Left renal pelvis (tissue), 4 donors: ENCODE measurements around the gene GPR160. TPM values are rescaled to one million over a fixed set of nuclear protein-coding genes. Genes with fewer than 3 reads are reported as not detected.

Experiments used
- DNase-seq, 4 donors: peaks; one replicate each; pipeline ENCODE4 v3.0.0-alpha.2; 2013; ENCODE audit warnings: low read depth in 4 of 4, low spot score in 3 of 4
- polyA plus RNA-seq, 4 donors: library from polyadenylated mRNA; unstranded; fragments of 120-200 nt; gene quantifications; one replicate each; pipeline ENCODE4 v1.2.1, GENCODE V29; 2013; ENCODE audit not compliant: insufficient read length in 4 of 4

GPR160 gene
- polyA plus RNA-seq, 4 donors, result 2.9 to 45.7 (median 40.6) TPM

GRCh38 chr3:170024581-170024980, 13.2 kb upstream of the GPR160 start:
- DNase-seq, result no peak

- no peak for DNase-seq
Measured at GRCh38 chr3:170027233-170028102, 10.3 kb upstream of the GPR160 start.

GRCh38 chr3:170033489-170033888, 4.3 kb upstream of the GPR160 start:
- DNase-seq, result no peak

- DNase-seq, result no peak
Measured at GRCh38 chr3:170038434-170039110, 777 bp downstream of the GPR160 start.

DNA sequence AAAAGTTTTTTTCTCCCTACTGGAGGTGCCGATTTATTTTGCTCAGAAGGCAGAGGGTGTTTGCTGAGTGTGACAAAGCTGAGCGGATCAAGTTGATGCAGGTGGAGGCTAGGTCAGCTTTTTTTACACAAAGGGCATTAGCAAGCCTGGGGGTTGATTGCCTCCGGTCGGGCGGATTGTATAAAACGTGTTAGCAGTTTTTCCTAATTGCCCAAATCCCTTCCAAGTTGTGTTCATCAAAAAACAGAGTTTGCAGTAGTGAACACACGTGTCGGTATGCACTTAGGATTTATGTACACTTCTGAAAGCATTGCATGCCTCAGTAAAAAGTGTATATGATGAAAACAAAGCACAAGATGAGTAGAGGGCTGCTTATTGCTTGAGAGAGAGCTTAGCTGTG, 2.6 kb downstream of the GPR160 start:
- DNase-seq, result no peak

DNA sequence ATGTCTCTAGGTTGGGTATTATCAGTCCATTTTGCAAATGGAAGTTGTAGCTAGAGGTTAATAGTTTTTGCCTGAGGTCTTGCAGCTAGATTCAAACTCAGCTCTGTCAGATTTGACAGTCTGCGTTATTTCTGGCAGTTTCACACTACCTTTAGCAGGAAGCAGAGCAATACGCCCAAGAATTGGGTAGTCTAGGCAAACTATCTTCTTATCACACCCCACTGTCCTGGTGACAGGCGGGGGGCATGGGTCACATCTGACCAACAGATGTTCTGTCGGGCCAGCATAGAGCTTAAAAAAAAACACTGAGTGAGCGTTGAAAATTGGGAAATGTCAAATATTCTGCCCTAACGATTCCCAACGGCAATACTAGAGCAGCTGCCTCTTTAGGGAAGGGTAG, 5.7 kb downstream of the GPR160 start:
- no peak for DNase-seq

DNA sequence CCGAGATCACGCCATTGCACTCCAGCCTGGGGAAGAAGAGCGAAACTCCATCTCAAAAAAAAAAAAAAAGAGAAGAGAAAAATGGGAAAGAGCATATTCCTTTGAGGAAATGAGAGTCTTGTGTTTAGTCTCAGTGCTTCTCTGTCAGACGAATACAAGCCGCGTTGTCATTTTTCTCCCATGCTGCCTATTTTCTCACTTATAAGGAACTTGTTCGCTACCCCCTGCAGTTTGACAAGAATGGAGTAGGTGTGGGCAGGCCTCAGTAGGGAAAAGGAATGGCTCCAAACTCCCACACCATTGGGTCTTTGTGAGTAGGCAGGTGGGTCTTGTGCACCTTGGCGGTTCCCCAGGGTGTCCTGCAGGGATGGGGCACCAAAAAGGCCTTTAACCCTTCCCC, 6.5 kb downstream of the GPR160 start:
- no peak for DNase-seq

DNA sequence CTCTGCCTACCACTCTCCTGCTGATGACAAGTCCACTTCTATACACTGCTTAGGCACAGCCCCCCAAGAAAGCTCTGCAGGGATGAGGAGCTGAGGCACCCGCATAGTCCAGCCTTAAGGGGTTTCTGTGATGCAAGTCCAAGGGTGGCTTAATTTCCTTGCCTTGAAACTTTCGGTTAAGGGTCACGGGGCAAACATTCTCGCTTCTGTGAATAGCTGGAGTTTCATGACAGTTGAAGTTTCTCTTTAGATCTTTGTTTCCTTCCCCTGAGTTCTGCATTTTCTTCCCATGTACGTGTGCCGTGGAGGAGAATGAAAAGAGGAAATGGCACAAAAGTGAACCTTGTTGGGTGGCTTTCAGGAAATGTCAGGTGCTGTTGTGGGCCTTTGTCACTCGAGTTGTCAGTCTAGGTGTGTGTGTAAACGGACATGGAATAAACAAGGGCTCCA, 7.0 kb downstream of the GPR160 start:
- DNase-seq, result no peak

GRCh38 chr3:170046269-170047132, 8.7 kb downstream of the GPR160 start:
- no peak for DNase-seq

- DNase-seq, result no peak
Measured at GRCh38 chr3:170047133-170047404, 9.3 kb downstream of the GPR160 start.

GRCh38 chr3:170049146-170050000, 11.6 kb downstream of the GPR160 start:
- DNase-seq, result no peak

DNA sequence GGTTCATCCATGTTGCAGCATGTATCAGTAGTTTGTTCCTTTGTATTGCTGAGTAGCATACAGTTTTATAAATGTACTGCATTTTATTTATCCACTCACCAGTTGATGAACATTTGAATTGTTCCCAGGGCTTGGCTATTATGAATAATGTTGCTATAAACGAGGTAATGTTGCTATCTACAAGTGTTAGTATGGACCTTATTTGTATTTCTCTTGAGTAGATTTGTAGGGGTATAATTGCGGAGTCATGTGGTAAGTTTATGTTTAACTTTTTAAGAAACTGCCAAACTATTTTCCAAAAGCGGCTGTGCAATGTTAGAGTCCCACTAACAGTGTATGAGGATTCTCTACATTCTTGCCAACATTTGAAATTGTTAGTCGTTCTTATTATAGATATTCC, 13.0 kb downstream of the GPR160 start:
- no peak for DNase-seq

DNA sequence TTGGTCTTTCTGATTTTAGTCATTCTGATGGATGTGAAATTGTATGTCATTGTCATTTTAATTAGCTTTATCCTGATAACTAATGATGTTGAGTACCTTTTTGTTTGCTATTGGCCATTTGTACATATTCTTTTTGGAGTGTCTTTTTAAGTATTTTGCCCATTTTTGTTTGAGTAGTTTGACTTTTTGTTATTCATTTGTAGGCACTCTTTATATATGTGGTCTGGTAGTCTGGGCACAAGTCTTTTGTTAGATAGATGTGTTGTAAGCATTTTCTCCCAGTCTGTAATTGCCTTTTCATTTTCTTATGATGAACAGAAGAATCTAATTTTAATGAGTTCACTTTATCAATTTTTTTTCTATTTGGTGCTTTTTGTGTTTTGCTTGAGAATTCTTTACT, 14.6 kb downstream of the GPR160 start:
- no peak for DNase-seq

DNA sequence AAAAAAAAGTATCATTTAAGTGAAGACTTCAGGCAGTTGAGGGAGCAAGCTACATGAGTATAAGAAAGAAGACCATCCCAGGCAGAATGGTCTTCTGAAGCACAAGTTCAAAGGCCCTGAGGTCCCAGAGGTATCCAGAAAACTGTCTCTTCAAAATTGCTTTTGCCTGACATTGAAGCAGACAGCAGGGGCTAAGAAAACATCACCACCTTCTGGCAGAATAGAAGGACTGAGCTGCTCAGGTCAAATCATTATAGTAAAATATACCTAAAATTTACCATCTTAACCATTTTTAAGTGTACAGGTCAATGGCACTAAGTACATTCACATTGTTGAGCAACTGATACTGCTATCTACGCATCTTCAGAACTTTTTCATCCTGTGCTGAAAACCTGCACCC, 16.4 kb downstream of the GPR160 start:
- no peak for DNase-seq

GRCh38 chr3:170055209-170055608, 17.4 kb downstream of the GPR160 start:
- DNase-seq, result no peak

- no peak for DNase-seq
Measured at GRCh38 chr3:170056710-170057454, 19.1 kb downstream of the GPR160 start.

- DNase-seq, result no peak
Measured at GRCh38 chr3:170057550-170057949, 19.8 kb downstream of the GPR160 start.

GRCh38 chr3:170058127-170058526, 20.3 kb downstream of the GPR160 start:
- no peak for DNase-seq

GRCh38 chr3:170059447-170059846, 21.7 kb downstream of the GPR160 start:
- no peak for DNase-seq

DNA sequence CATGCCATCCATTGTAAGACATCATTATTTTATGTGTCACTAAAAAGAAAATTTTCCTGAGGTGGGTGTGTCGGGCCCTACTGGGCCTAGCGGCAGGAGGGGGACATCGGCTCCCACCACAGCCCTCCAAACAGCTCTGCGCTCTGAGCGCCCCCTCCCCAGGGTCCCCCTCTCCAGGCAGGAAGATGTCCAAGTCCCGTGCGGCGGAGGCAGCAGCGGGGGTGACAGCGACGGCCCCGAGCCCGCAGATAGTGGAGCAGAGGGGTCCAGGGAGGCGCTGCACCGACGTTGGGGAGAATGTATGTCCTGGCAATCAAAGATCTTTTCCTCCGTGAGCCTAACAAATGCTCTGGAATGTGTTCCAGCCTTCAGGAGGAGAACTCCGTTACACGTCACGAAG, 24.3 kb downstream of the GPR160 start:
- DNase-seq, result no peak
